HG02981 (cell line): ENCODE data around the gene OPCML.

Experiments
- ATAC-seq: cut with Tn5 transposase; IDR thresholded peaks from one replicate; pipeline ENCODE4 v1.9.1; 2021; ENCODE audit warnings: mild to moderate bottlenecking, moderate library complexity; ENCODE audit not compliant: unreplicated experiment

OPCML gene

DNA sequence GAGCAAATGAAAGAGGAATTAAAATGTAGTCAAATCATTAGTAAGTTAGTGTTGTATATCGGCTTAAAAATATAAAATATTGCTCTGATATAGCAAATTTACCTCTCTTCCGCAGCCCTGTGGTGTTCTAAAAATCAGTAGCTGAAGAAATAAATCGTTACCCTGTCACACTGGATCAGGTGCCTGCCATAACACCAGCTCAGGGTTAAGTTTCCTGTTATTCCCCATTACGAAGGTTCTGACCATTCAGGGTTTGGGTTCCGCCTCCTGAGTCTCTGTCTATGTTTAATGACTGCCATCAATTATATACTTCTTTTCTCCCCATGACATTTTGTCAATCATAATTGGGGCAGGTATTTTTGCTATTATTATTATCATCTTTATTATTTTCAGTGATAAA lies 658.5 kb downstream of the OPCML start:
- no peak for ATAC-seq

DNA sequence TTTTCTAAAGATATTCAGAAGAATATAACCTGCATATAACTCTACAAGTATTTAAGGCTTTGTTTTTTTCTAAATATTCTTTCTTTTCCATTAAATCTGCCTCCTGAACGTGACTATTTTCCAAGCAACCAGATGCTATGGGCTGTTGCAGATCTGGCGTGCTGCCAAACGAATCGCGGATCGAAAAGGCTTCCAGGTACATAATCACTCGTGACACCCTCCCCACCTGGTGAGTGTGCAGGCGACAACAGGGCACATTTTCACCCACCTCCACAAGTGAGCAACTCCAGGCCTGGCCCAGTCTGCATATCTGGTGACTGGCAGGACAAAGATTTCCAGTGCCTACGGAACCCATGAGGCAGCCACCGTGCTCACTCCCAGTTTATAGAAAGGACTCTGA lies 660.1 kb downstream of the OPCML start:
- ATAC-seq = no peak

DNA sequence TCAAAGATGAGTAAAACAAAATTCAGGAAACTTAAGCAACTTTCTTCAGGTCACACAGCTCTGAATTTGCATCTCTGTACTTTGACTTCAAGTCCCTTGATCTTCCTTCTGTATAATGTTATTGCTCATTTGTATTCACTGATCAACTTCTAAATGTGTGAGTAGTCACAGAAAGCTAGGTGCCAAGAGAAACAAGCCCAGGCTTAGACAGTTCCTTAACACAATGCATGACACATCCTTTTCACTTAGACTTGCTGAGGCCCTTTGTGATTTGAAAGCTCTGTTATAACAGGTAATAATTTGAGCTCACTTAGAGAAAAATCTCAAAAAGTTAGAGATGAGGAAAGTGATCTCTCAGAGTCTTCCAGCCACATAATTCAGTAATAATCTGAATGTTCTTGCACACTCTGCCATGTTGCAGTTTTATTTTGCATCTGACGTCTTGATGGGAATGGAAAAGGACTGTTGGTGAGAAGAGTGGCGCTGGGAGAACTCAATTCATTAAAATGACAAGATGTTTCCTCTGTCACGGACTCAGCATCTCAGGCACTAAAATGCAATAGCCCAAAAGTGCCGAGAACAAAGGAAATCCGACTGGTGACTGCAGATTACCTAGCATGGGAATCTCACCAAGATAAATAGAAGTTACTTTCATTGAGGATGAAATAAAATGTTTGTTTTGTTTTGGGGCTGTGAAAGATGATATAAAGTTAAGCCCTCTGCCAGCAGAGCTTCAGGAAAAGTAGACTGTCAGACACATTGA lies 665.3 kb downstream of the OPCML start:
- ATAC-seq = no peak

DNA sequence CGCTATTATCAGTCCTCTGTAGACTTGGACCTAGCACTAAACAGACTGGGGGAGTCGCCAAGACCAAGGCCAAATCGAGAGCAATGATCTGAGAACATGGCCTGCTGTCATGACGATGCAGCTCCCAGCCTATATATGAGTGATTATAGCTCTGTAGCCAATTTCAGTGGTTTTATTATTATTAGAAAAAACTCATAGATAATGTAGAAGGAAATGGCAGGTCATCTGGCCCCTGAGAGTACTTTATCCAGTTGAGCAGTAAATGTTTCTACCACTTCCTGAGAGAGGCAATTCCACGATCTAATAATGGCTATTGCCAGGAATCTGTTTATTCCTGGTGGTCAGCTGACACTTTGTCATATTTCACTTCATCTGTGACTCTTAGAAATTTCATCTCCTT lies 666.7 kb downstream of the OPCML start:
- ATAC-seq = no peak

GRCh38 chr11:132864811-132865576 lies 667.3 kb downstream of the OPCML start:
- ATAC-seq = no peak

- no peak for ATAC-seq
These were observed 669.4 kb downstream of the OPCML start for GRCh38 chr11:132862933-132863332.

GRCh38 chr11:132862137-132862536 lies 670.2 kb downstream of the OPCML start:
- no peak for ATAC-seq

DNA sequence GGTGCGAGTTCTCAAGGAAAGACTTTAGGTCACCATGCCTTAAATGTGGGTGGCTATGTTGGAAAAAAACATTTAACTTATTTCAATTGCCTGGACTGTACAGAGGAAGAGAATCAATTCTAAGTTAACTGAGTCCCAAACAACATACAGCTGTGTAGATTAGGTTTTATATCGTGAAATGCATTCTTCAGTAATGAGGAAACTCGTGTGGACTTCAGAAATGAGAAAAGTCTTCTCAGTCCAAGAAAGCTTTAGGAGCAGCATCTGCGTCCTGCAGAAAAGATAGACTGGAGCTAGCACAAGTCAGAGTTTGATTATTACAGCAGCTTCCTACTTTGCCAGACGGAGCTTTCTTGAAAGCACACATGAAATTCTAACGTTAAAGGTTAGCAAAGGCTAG lies 673.0 kb downstream of the OPCML start:
- no peak for ATAC-seq

- ATAC-seq = no peak
These were observed 674.1 kb downstream of the OPCML start for GRCh38 chr11:132858223-132858622.

DNA sequence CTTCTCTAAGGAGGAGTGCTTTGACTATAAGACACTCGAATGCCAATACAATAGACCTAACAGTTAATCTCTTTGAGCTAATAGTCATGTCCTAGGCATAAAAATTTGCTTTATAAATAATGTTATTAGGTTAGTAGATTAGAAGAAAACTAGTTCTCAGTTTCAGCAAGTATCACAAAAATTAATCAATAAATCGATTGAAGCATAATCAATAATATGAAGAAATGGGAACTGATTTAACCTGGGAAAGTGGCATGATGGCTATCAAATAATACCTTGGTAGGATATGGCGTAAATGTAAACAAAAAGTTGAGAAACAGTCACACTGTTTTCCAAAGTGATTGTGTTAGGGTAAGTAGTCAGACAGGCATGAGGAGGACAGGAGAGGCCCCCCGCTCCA lies 676.3 kb downstream of the OPCML start:
- no peak for ATAC-seq

GRCh38 chr11:132855516-132855915 lies 676.8 kb downstream of the OPCML start:
- ATAC-seq = no peak

DNA sequence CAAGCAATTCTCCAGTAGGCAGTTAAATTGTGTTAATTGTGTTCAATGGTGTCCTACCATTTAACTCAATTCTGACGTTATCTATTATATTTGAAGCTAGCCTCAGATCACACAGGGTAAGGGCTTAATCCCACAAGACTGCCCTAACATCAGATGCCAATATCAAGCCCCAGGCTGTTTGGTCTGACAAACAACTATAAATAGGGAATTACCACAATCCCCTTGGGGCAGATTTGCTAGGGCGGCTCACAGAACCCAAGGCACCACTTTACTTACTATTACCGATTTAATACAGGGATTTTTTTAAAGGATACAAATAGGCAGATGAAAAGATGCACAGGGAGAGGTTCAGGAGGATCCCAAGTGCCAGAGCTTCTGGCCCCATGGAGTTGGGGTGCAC lies 678.4 kb downstream of the OPCML start:
- ATAC-seq = no peak

- ATAC-seq = no peak
These were observed 679.9 kb downstream of the OPCML start for GRCh38 chr11:132852361-132852760.

GRCh38 chr11:132851247-132851646 lies 681.1 kb downstream of the OPCML start:
- no peak for ATAC-seq

- no peak for ATAC-seq
These were observed 682.0 kb downstream of the OPCML start for GRCh38 chr11:132850266-132850665.

DNA sequence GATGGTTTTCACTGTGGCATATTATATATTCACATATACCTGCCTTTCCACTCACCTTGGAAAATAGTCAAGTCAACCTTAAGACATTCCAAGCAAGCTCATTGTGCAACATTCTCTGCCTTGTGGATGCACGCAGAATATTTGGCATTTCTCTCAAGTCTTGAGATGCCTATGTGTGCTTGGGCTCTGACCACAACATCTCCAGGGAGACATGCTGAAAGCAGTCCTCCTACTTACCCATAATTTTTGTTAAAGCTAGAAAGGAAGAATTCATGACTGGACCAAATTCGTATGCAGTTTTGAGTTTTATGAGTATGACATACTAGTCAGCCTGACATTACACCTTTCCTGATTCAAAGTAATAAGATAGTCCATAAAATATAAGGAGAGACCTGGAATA lies 684.0 kb downstream of the OPCML start:
- ATAC-seq = no peak

- ATAC-seq = no peak
These were observed 686.2 kb downstream of the OPCML start for GRCh38 chr11:132846075-132846474.

- ATAC-seq = no peak
These were observed 687.2 kb downstream of the OPCML start for GRCh38 chr11:132844956-132845696.

- ATAC-seq = no peak
These were observed 691.6 kb downstream of the OPCML start for GRCh38 chr11:132840660-132841059.

DNA sequence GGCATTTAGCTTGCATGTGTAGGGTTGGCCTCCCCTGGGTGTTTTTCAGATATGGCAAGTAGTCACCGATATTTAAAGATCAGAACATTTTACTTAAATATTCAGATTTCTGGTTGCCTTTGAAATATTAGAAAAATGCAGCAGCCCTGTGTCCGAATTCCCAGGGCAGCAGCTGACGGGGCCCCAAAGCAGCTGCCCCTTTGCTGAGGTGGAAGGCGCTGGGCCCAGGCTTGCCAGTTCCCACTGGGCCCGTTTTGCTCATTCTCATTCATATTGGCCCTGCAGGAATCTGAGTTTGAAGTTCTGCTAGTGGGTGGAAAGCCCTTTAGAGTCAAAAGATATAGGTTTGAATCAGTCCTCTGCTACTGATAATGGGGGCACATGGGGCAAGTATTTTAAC lies 692.1 kb downstream of the OPCML start:
- no peak for ATAC-seq

GRCh38 chr11:132839236-132839945 lies 692.9 kb downstream of the OPCML start:
- no peak for ATAC-seq
